Muscle layer of duodenum (tissue), 2 donors: ENCODE results near the gene IRF3.

Experiments used
- H3K27ac ChIP-seq: one replicate; pipeline ENCODE4 v1.7.0; 2013; ENCODE audit warnings: mild to moderate bottlenecking, low read length
- H3K27me3 ChIP-seq: one replicate; pipeline ENCODE4 v1.7.0; 2013; ENCODE audit warnings: low read depth, mild to moderate bottlenecking, control low read depth, low read length
- H3K36me3 ChIP-seq, 2 donors: one replicate each; pipeline ENCODE4 v1.7.0; 2013; ENCODE audit warnings: low read length in 2 of 2, control low read depth in 1 of 2, mild to moderate bottlenecking in 1 of 2; ENCODE audit not compliant: insufficient read depth in 2 of 2, control insufficient read depth in 1 of 2
- H3K4me1 ChIP-seq, 2 donors: one replicate each; pipeline ENCODE4 v1.7.0; 2013; ENCODE audit warnings: low read length in 2 of 2, mild to moderate bottlenecking in 2 of 2, control low read depth in 1 of 2, moderate library complexity in 1 of 2; ENCODE audit not compliant: insufficient read depth in 2 of 2, control insufficient read depth in 1 of 2
- H3K4me3 ChIP-seq, 2 donors: one replicate each; pipeline ENCODE4 v1.7.0; 2013; ENCODE audit warnings: low read length in 2 of 2, low read depth in 1 of 2, mild to moderate bottlenecking in 1 of 2
- H3K9me3 ChIP-seq, 2 donors: one replicate each; pipeline ENCODE4 v1.7.0; 2013; ENCODE audit warnings: low read length in 2 of 2, control low read depth in 1 of 2, mild to moderate bottlenecking in 1 of 2; ENCODE audit not compliant: control insufficient read depth in 1 of 2
- donor health status: healthy.

The IRF3 gene

GRCh38 chr19:49665351-49666119, at the start of gene IRF3, which contains the start of gene BCL2L12:
Gene IRF3, minus strand, starts transcription at chr19:49665857. Its CDS starts 1,019 bp downstream, at chr19:49664838.
Gene BCL2L12, plus strand, starts transcription at chr19:49665933. Its CDS starts 760 bp downstream, at chr19:49666693.
- Histone ChIP-seq H3K4me1 (peaks cover 0 to 20% of the 10 kb centered on the region in 2 donors), H3K27me3 (no peaks in the 10 kb centered on the region), H3K4me3 (peak within 1 kb of the TSS; percentile 79 to 98), H3K9me3 (no peaks in the 10 kb centered on the region), H3K27ac (peak within 1 kb of the TSS; percentile 87), H3K36me3 (peaks cover 8 to 26% of the 10 kb centered on the region in 2 donors)

GRCh38 chr19:49713236-49713845, 47.7 kb upstream of the IRF3 start:
- H3K36me3 ChIP-seq = no peaks in the 10 kb centered on the region
- no peaks in the 10 kb centered on the region for H3K9me3 ChIP-seq
- no peak overlapping the region for H3K27ac ChIP-seq
- no peaks in the 10 kb centered on the region for H3K27me3 ChIP-seq
- H3K4me3 ChIP-seq = no peak overlapping the region
- peaks cover 0 to 3% of the 10 kb centered on the region in 2 donors for H3K4me1 ChIP-seq

GRCh38 chr19:49712397-49712859, 46.8 kb upstream of the IRF3 start:
- Histone ChIP-seq H3K27me3 (no peaks in the 10 kb centered on the region), H3K4me3 (no peak overlapping the region), H3K4me1 (peaks cover 0 to 3% of the 10 kb centered on the region in 2 donors), H3K36me3 (no peaks in the 10 kb centered on the region), H3K27ac (no peak overlapping the region), H3K9me3 (no peaks in the 10 kb centered on the region)

- Histone ChIP-seq H3K27me3 (no peaks in the 10 kb centered on the region), H3K36me3 (peaks cover 0 to 6% of the 10 kb centered on the region in 2 donors), H3K9me3 (no peaks in the 10 kb centered on the region), H3K4me3 (no peak overlapping the region), H3K27ac (no peak overlapping the region), H3K4me1 (peaks cover 0 to 3% of the 10 kb centered on the region in 2 donors)
Measured at GRCh38 chr19:49710372-49710951, 44.8 kb upstream of the IRF3 start.

- Histone ChIP-seq H3K4me3 (no peak overlapping the region), H3K36me3 (peaks cover 0 to 6% of the 10 kb centered on the region in 2 donors), H3K9me3 (no peaks in the 10 kb centered on the region), H3K4me1 (no peaks in the 10 kb centered on the region), H3K27me3 (no peaks in the 10 kb centered on the region), H3K27ac (no peak overlapping the region)
Measured at GRCh38 chr19:49705919-49706318, 40.3 kb upstream of the IRF3 start.

GRCh38 chr19:49704888-49705642, 39.4 kb upstream of the IRF3 start:
- no peak overlapping the region for H3K4me3 ChIP-seq
- peaks cover 0 to 6% of the 10 kb centered on the region in 2 donors for H3K36me3 ChIP-seq
- no peak overlapping the region for H3K27ac ChIP-seq

GRCh38 chr19:49701271-49701786, 35.7 kb upstream of the IRF3 start:
- no peaks in the 10 kb centered on the region for H3K9me3 ChIP-seq
- H3K36me3 ChIP-seq = peaks cover 0 to 6% of the 10 kb centered on the region in 2 donors
- H3K27me3 ChIP-seq = no peaks in the 10 kb centered on the region
- no peak overlapping the region for H3K27ac ChIP-seq
- H3K4me3 ChIP-seq = no peak overlapping the region
- H3K4me1 ChIP-seq = no peaks in the 10 kb centered on the region

More at GRCh38 chr19:49704888-49705642, 39.4 kb upstream of the IRF3 start:
- H3K4me1 ChIP-seq = no peaks in the 10 kb centered on the region
- H3K27me3 ChIP-seq = no peaks in the 10 kb centered on the region
- H3K9me3 ChIP-seq = no peaks in the 10 kb centered on the region

GRCh38 chr19:49700563-49700962, 34.9 kb upstream of the IRF3 start:
- H3K27me3 ChIP-seq = no peaks in the 10 kb centered on the region
- no peak overlapping the region for H3K27ac ChIP-seq
- H3K4me3 ChIP-seq = no peak overlapping the region
- H3K9me3 ChIP-seq = no peaks in the 10 kb centered on the region
- no peaks in the 10 kb centered on the region for H3K36me3 ChIP-seq
- H3K4me1 ChIP-seq = no peaks in the 10 kb centered on the region

GRCh38 chr19:49699364-49699763, 33.7 kb upstream of the IRF3 start:
- Histone ChIP-seq H3K27ac (no peak overlapping the region), H3K4me1 (no peaks in the 10 kb centered on the region), H3K36me3 (no peaks in the 10 kb centered on the region), H3K4me3 (no peak overlapping the region), H3K9me3 (no peaks in the 10 kb centered on the region), H3K27me3 (no peaks in the 10 kb centered on the region)

GRCh38 chr19:49696865-49697264, 31.2 kb upstream of the IRF3 start:
- no peak overlapping the region for H3K27ac ChIP-seq
- H3K4me1 ChIP-seq = no peaks in the 10 kb centered on the region
- H3K27me3 ChIP-seq = no peaks in the 10 kb centered on the region
- H3K36me3 ChIP-seq = no peaks in the 10 kb centered on the region
- no peak overlapping the region for H3K4me3 ChIP-seq
- no peaks in the 10 kb centered on the region for H3K9me3 ChIP-seq
